ENCODE results near the gene WSCD1.
A peak's percentile ranks its signal among the peaks of the same experiment; 100 is the strongest.

The WSCD1 gene

GRCh38 chr17:6162216-6162615 lies 92.0 kb downstream of the WSCD1 start:
- no peak for DNase-seq

DNA sequence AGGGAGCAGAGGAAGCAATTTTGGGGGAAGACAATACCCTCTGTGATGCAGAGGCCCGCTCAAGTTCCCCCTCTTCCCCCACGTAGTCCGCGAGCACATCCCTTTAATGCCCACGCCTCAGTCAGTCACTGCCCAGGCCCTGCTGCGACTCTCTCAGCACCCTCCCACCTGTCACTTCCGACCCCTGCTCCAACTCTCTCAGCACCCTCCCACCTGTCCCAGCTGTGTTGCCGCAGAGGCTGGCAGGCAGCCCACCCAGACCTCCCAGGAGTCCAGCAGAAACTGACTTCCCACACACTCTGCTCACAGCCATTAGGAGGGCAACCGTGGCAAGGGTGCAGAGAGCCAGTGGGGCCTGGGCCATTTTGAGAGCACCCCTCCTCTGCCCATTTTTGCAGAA lies 92.7 kb downstream of the WSCD1 start:
- no peak for DNase-seq

- peak; percentile 37 for DNase-seq
Measured at GRCh38 chr17:6163612-6164333, 93.6 kb downstream of the WSCD1 start.

- DNase-seq: no peak
Measured at GRCh38 chr17:6164996-6165395, 94.8 kb downstream of the WSCD1 start.

DNA sequence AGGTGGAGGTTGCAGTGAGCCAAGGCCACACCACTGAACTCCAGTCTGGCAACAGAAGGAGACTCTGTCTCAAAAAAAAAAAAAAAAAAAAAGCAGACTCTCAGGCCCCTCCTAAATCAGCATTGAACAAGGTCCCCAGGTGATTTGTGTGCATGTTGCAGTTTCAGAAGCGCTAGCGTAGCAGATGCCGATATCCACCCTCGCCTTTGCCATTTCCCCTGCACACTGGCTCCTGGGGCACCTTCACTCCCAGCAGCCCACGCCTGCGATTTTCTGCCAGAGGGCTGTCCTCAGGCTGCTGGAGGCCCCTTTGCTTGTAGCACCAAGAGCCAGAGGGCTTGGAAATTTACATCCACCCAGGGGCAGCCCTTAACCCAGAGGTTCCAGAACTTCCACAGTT lies 95.6 kb downstream of the WSCD1 start:
- DNase-seq: no peak

GRCh38 chr17:6166492-6167179 lies 96.5 kb downstream of the WSCD1 start:
- no peak for DNase-seq

GRCh38 chr17:6168296-6168695 lies 98.1 kb downstream of the WSCD1 start:
- DNase-seq: no peak

DNA sequence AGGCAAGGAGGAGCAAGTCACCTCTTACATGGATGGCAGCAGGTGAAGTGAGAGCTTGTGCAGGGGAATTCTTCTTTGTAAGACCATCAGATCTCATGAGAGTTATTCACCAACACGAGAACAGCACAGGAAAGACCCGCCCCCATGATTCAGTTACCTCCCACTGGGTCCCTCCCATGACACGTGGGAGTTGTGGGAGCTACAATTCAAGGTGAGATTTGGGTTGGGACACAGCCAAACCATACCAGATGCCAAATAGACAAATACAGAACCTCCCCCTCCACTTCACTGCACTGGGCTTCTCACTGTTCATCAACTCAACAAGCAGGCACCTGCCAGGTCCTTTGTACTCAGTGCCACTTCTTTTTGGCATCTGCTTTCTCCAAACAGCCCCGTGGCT lies 100.2 kb downstream of the WSCD1 start:
- DNase-seq: no peak

DNA sequence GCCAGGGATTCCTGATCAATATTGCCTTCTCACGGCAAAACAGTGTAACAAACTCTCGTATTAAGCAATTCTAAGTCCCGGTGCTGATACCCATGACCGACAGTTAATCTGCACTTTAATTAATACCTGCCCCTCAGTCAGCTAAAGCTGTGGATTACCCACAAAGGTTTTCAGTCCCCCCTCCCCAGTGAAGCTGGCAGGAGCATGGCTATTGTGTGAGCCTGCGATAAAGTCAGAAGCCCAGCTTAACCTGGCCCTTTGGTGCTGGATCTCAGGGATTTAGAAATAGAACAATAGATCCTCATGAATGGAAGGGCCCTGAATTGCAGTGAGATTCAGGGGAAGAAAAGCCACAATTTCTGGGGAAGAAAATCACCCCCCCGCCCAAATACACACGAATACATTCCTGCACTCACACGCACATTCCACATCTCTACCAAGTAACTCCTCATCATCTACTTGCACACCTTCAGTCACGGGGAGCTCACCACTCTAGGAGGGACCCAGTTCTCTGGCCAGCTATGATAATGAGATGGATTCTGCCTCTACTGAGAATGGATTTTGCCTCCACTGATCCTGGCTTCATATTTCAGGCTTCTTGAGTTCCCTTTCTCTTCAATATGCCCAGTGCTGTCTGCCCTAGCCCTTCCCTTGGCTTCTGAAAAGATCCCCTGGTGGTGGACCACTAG lies 102.6 kb downstream of the WSCD1 start:
- DNase-seq: no peak

DNA sequence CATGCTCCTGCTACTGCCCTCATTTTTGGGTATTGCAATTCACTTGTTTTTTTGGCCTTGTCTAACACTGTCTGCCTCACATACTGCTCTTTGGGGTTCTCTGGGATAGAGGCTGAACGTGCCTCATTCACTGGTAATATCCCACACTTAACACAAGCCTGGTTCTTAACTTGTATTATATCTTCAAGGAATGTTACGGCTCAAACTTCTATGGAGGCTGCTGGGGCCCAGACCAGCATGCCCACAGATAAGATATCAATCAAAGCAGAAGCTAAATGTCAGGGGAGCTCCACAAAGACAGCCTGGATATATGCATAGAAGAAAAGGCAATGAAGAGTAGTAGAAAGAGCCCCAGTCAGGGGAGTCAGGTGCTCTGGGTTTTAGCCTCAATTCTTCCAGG lies 103.5 kb downstream of the WSCD1 start:
- no peak for DNase-seq

Data from fibroblast of skin of right quadriceps (primary cell).